HepG2 (cell line): ENCODE results near the gene TTBK1. TPM values are rescaled to one million over a fixed set of nuclear protein-coding genes. Genes with fewer than 3 reads are reported as not detected.

Experiments used
- ATF1 ChIP-seq: IDR thresholded peaks from 2 replicates; pipeline ENCODE4 v1.6.1; 2016; ENCODE audit warnings: mild to moderate bottlenecking, control low read depth
- ATF7-NPFF ChIP-seq: sonication (generic); formaldehyde crosslinking; IDR thresholded peaks from 2 replicates; pipeline ENCODE4 v1.8.1; 2023; ENCODE audit warnings: mild to moderate bottlenecking, low read depth, missing genetic modification reagents, moderate library complexity
- CBFB ChIP-seq: sonication (generic); formaldehyde crosslinking; IDR thresholded peaks from 2 replicates; pipeline ENCODE4 v1.4.0; 2020; ENCODE audit warnings: missing genetic modification reagents
- CENPT ChIP-seq: sonication (generic); formaldehyde crosslinking; IDR thresholded peaks from 2 replicates; pipeline ENCODE4 v1.8.0; 2022; ENCODE audit warnings: low read depth, mild to moderate bottlenecking, moderate library complexity, missing genetic modification reagents
- DR1 ChIP-seq: sonication (generic); formaldehyde crosslinking; IDR thresholded peaks from 2 replicates; pipeline ENCODE4 v1.8.0; 2021; ENCODE audit warnings: mild to moderate bottlenecking, missing genetic modification reagents, inconsistent platforms
- GZF1 ChIP-seq: sonication (generic); formaldehyde crosslinking; IDR thresholded peaks from 2 replicates; pipeline ENCODE4 v1.5.1; 2020; ENCODE audit warnings: mild to moderate bottlenecking, missing genetic modification reagents
- HNF4G ChIP-seq, 2 experiments: sonication (generic) in 1 of 2; formaldehyde crosslinking in 1 of 2; IDR thresholded peaks; 2 replicates each; pipeline versions ENCODE4 v1.4.0 to v1.6.1; 2011 to 2020; ENCODE audit warnings: borderline replicate concordance in 2 of 2, low read depth in 2 of 2, mild to moderate bottlenecking in 2 of 2, low read length in 1 of 2, missing genetic modification reagents in 1 of 2, moderate library complexity in 1 of 2
- HOXA5 ChIP-seq: sonication (generic); formaldehyde crosslinking; IDR thresholded peaks from 2 replicates; pipeline ENCODE4 v1.4.0; 2020; ENCODE audit warnings: missing genetic modification reagents
- MLLT10 ChIP-seq: sonication (generic); formaldehyde crosslinking; IDR thresholded peaks from 2 replicates; pipeline ENCODE4 v1.4.0; 2020; ENCODE audit warnings: missing genetic modification reagents
- MLX ChIP-seq: IDR thresholded peaks from 2 replicates; pipeline ENCODE4 v1.6.1; 2016
- PCBP1 ChIP-seq: fragments of 200-400 bp; formaldehyde crosslinking; IDR thresholded peaks from 2 replicates; pipeline ENCODE4 v1.6.1; 2017; ENCODE audit warnings: mild to moderate bottlenecking, low read depth, low read length, borderline replicate concordance
- PLRG1 ChIP-seq: fragments of 450-650 bp; conservative IDR thresholded peaks from 2 replicates; pipeline ENCODE4 v1.6.1; 2016
- SAP130 ChIP-seq: IDR thresholded peaks from 2 replicates; pipeline ENCODE4 v1.6.1; 2016; ENCODE audit warnings: low read depth
- STAG1 ChIP-seq: sonication (generic); formaldehyde crosslinking; IDR thresholded peaks from 2 replicates; pipeline ENCODE4 v1.4.0; 2020; ENCODE audit warnings: missing genetic modification reagents
- TIGD3 ChIP-seq: sonication (generic); formaldehyde crosslinking; IDR thresholded peaks from 2 replicates; pipeline ENCODE4 v1.5.1; 2020; ENCODE audit warnings: mild to moderate bottlenecking, missing genetic modification reagents, borderline replicate concordance
- YY1 ChIP-seq: IDR thresholded peaks from 2 replicates; pipeline ENCODE4 v1.6.1; 2011; ENCODE audit warnings: low read length, low read depth, moderate library complexity, mild to moderate bottlenecking; ENCODE audit not compliant: insufficient read depth, insufficient replicate concordance
- ZBTB7B ChIP-seq: sonication (generic); formaldehyde crosslinking; IDR thresholded peaks from 2 replicates; pipeline ENCODE4 v1.4.0; 2020; ENCODE audit warnings: missing genetic modification reagents
- ZNF33A ChIP-seq: sonication (generic); formaldehyde crosslinking; IDR thresholded peaks from 2 replicates; pipeline ENCODE4 v1.5.1; 2020; ENCODE audit warnings: missing genetic modification reagents, mild to moderate bottlenecking, moderate library complexity, borderline replicate concordance
- ZNF383 ChIP-seq: sonication (generic); formaldehyde crosslinking; IDR thresholded peaks from 2 replicates; pipeline ENCODE4 v1.4.0; 2020; ENCODE audit warnings: missing genetic modification reagents, mild to moderate bottlenecking, borderline replicate concordance
- ZNF530 ChIP-seq: sonication (generic); formaldehyde crosslinking; IDR thresholded peaks from 2 replicates; pipeline ENCODE4 v1.5.0; 2020; ENCODE audit warnings: low read depth, mild to moderate bottlenecking, missing genetic modification reagents
- ZNF646 ChIP-seq: sonication (generic); formaldehyde crosslinking; IDR thresholded peaks from 2 replicates; pipeline ENCODE4 v1.9.0; 2021; ENCODE audit warnings: mild to moderate bottlenecking, missing genetic modification reagents
- polyA plus RNA-seq, 8 experiments: library from polyadenylated mRNA; depleted of rRNA in 3 of 8; stranded (reverse) in 7 of 8; unstranded in 1 of 8; fragments of >200 nt; fragmentation: Illumina TruSeq in 4 of 8; extraction: Trizol in 4 of 8; gene quantifications; 2 replicates each; pipeline versions ENCODE4 v1.2.1 to v1.2.3, GENCODE V29; 2011 to 2016; ENCODE audit warnings: low read depth in 4 of 8, missing spikeins in 1 of 8, mixed read lengths in 1 of 8; ENCODE audit not compliant: insufficient read depth in 1 of 8
- total RNA-seq, 5 experiments: library from RNA; depleted of rRNA; stranded (reverse); fragments of >200 nt; fragmentation: Illumina TruSeq; extraction: Trizol; gene quantifications; 2 replicates each; pipeline ENCODE4 v1.2.3, GENCODE V29; 2016; ENCODE audit warnings: low read depth in 1 of 5

The TTBK1 gene
- total and polyA plus RNA-seq, 2 of the 13 experiments (the other 11 are each of a cell fraction or from before 2014, with no cell fraction given), result 0.24 to 0.33 TPM

GRCh38 chr6:43308101-43308989 is 65.1 kb downstream of the TTBK1 start, which contains the start of gene CRIP3 (continued):
- TF ChIP-seq TIGD3 (CRISPR knock-in tag) (no peak), ATF7-NPFF (CRISPR knock-in tag) (no peak; the same call in 1 of the 2 replicates), ZNF33A (CRISPR knock-in tag) (no peak), ZNF646 (no peak), CBFB (no peak), ZBTB7B (CRISPR knock-in tag) (no peak), ZNF383 (CRISPR knock-in tag) (no peak), HOXA5 (CRISPR knock-in tag) (peak; percentile 3; the same call in 1 of the 2 replicates), ZNF530 (CRISPR knock-in tag) (no peak), GZF1 (no peak), SAP130 (CRISPR knock-in tag) (peak; percentile 53; the same call in 1 of the 2 replicates), YY1 (no peak), CENPT (CRISPR knock-in tag) (no peak; the same call in 1 of the 2 replicates), STAG1 (CRISPR knock-in tag) (no peak), MLX (no peak), PLRG1 (no peak), MLLT10 (CRISPR knock-in tag) (no peak), DR1 (CRISPR knock-in tag) (no peak), ATF1 (CRISPR knock-in tag) (no peak), HNF4G (IDR thresholded peaks at IDR 0.05; ENCODE audit: borderline replicate concordance, low read depth, low read length) (no peak), HNF4G (CRISPR knock-in tag; IDR thresholded peaks at IDR 0.05; ENCODE audit: borderline replicate concordance, low read depth) (no peak), PCBP1 (0 out of 2 replicates have a peak, but pooled peaks have one; percentile 27)
